Measurements from ENCODE around the gene NUP210L.

DNA sequence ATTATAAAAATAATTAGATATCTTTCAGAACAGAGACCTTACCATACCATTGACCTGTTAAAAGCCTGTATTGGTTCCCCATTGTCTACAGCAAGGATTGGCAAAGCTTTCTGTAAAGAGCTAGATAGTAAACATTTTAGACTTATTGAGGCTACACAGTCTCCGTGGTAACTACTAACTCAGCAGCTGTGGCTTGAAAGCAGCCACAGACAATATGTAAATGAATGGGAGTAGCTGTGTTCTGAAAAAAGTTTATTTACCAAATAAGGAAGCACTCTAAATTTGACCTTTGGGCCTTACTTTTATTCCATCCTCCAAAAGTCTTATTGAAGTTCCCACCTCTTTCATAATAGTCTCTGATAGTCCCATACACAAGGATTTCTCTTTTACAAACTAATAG, 39.7 kb downstream of the NUP210L start:
- TF ChIP-seq, protein P1, sequence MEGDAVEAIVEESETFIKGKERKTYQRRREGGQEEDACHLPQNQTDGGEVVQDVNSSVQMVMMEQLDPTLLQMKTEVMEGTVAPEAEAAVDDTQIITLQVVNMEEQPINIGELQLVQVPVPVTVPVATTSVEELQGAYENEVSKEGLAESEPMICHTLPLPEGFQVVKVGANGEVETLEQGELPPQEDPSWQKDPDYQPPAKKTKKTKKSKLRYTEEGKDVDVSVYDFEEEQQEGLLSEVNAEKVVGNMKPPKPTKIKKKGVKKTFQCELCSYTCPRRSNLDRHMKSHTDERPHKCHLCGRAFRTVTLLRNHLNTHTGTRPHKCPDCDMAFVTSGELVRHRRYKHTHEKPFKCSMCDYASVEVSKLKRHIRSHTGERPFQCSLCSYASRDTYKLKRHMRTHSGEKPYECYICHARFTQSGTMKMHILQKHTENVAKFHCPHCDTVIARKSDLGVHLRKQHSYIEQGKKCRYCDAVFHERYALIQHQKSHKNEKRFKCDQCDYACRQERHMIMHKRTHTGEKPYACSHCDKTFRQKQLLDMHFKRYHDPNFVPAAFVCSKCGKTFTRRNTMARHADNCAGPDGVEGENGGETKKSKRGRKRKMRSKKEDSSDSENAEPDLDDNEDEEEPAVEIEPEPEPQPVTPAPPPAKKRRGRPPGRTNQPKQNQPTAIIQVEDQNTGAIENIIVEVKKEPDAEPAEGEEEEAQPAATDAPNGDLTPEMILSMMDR (IDR thresholded peaks at IDR 0.05): no peak
- TF ChIP-seq POLR2A (IDR thresholded peaks at IDR 0.05; ENCODE audit: low read length) (no peak), GATA3 (IDR thresholded peaks at IDR 0.05; ENCODE audit: borderline replicate concordance) (no peak), NR3C1 (IDR thresholded peaks at IDR 0.05) (no peak), RAD21 (conservative IDR thresholded peaks at IDR 0.05 in 1 of 2, IDR thresholded peaks at IDR 0.05 in 1 of 2) (no peak), RNF2 (IDR thresholded peaks at IDR 0.05; ENCODE audit: borderline replicate concordance, low read depth) (no peak), ESRRA (IDR thresholded peaks at IDR 0.05; ENCODE audit: borderline replicate concordance, low read length) (no peak), MYC (IDR thresholded peaks at IDR 0.05; ENCODE audit: borderline replicate concordance, low read length) (no peak), EP300 (IDR thresholded peaks at IDR 0.05) (no peak), RFX5 (IDR thresholded peaks at IDR 0.05) (no peak), SMC3 (IDR thresholded peaks at IDR 0.05) (no peak)
- TF ChIP-seq, protein P2, sequence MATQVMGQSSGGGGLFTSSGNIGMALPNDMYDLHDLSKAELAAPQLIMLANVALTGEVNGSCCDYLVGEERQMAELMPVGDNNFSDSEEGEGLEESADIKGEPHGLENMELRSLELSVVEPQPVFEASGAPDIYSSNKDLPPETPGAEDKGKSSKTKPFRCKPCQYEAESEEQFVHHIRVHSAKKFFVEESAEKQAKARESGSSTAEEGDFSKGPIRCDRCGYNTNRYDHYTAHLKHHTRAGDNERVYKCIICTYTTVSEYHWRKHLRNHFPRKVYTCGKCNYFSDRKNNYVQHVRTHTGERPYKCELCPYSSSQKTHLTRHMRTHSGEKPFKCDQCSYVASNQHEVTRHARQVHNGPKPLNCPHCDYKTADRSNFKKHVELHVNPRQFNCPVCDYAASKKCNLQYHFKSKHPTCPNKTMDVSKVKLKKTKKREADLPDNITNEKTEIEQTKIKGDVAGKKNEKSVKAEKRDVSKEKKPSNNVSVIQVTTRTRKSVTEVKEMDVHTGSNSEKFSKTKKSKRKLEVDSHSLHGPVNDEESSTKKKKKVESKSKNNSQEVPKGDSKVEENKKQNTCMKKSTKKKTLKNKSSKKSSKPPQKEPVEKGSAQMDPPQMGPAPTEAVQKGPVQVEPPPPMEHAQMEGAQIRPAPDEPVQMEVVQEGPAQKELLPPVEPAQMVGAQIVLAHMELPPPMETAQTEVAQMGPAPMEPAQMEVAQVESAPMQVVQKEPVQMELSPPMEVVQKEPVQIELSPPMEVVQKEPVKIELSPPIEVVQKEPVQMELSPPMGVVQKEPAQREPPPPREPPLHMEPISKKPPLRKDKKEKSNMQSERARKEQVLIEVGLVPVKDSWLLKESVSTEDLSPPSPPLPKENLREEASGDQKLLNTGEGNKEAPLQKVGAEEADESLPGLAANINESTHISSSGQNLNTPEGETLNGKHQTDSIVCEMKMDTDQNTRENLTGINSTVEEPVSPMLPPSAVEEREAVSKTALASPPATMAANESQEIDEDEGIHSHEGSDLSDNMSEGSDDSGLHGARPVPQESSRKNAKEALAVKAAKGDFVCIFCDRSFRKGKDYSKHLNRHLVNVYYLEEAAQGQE (IDR thresholded peaks at IDR 0.05): no peak
- TF ChIP-seq, protein P3, sequence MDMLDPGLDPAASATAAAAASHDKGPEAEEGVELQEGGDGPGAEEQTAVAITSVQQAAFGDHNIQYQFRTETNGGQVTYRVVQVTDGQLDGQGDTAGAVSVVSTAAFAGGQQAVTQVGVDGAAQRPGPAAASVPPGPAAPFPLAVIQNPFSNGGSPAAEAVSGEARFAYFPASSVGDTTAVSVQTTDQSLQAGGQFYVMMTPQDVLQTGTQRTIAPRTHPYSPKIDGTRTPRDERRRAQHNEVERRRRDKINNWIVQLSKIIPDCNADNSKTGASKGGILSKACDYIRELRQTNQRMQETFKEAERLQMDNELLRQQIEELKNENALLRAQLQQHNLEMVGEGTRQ (IDR thresholded peaks at IDR 0.05): no peak
